Ovary (tissue), 9 donors: ENCODE results near the gene HYDIN. TPM values are rescaled to one million over a fixed set of nuclear protein-coding genes. Genes with fewer than 3 reads are reported as not detected.

ENCODE experiments used
- DNase-seq, 5 donors: peaks; one replicate each; pipeline ENCODE4 v3.0.0-alpha.2; 2019 to 2020
- H3K27ac ChIP-seq, 2 donors: fragments of 200-600 bp; one replicate each; pipeline versions ENCODE4 v1.5.1 to v1.8.0; 2019 to 2022
- H3K27me3 ChIP-seq: fragments of 200-600 bp; one replicate; pipeline ENCODE4 v1.8.0; 2022
- H3K36me3 ChIP-seq: fragments of 200-600 bp; sonication (generic); one replicate; pipeline ENCODE4 v1.5.1; 2019
- H3K4me1 ChIP-seq: one replicate; pipeline ENCODE4 v1.8.1; 2013; ENCODE audit warnings: mild to moderate bottlenecking, moderate library complexity; ENCODE audit not compliant: insufficient read depth
- H3K4me3 ChIP-seq: fragments of 200-600 bp; sonication (generic); one replicate; pipeline ENCODE4 v1.5.1; 2017
- H3K9me3 ChIP-seq, 2 donors: fragments of 200-600 bp in 1 of 2; sonication (generic) in 1 of 2; one replicate each; pipeline versions ENCODE4 v1.5.1 to v1.8.1; 2013 to 2019; ENCODE audit warnings: mild to moderate bottlenecking in 1 of 2, moderate library complexity in 1 of 2
- EP300 ChIP-seq: sonication (generic); formaldehyde crosslinking; IDR thresholded peaks from one replicate; pipeline ENCODE4 v1.6.1; 2017; ENCODE audit warnings: antibody characterized with exemption
- POLR2A ChIP-seq: fragments of 450-650 bp; IDR thresholded peaks from one replicate; pipeline ENCODE4 v1.6.1; 2017; ENCODE audit warnings: antibody characterized with exemption, mild to moderate bottlenecking, moderate library complexity
- WGBS, 3 donors: extraction: QIAGEN DNeasy Blood & Tissue Kit in 1 of 3; methylation state at CpG; one replicate each; pipeline versions ENCODE4 v1.1.5 to v1.1.7; 2013 to 2017; 5-methylcytosine and 5-hydroxymethylcytosine counted together
- intact Hi-C, 4 donors: fragments of 100-400 bp; cut with DNase I; formaldehyde crosslinking; loops; one replicate each; pipeline versions ENCODE4 v1.11.0 to v1.15.1; 2022 to 2023
- polyA plus RNA-seq, 2 donors: library from polyadenylated mRNA; stranded (reverse); fragments of 200-250 nt in 1 of 2; fragments of 350-450 nt in 1 of 2; fragmentation: Illumina TruSeq in 1 of 2; extraction: RNeasy Lipid Tissue Mini Kit (QIAGEN cat#74804) in 1 of 2; gene quantifications; one replicate each; pipeline ENCODE4 v1.2.3, GENCODE V29; 2013 to 2014
- total RNA-seq, 7 donors: library from RNA; depleted of rRNA in 2 of 7; stranded (reverse); fragments of >200 nt in 2 of 7; fragmentation: NEBNext Ultra II Directional in 3 of 7; extraction: Animal tissue kit (Norgen Biotek cat#: 25700) in 3 of 7; gene quantifications; one replicate each; pipeline versions ENCODE4 v1.1.0 to v1.2.4, GENCODE V29; 2016 to 2023
- TF ChIP-seq, protein P1 (sequence below), 3 donors: fragments of 450-650 bp in 2 of 3; fragments of 200-600 bp in 1 of 3; IDR thresholded peaks; one replicate each; pipeline versions ENCODE4 v1.5.1 to v1.8.0; 2016 to 2022; ENCODE audit warnings: antibody characterized with exemption in 3 of 3, mild to moderate bottlenecking in 1 of 3
- donor health status: DM: no; HTN: no; CAD: no; lungs with moderate emphysema.
- donor health status: DM: no; HTN: no; CAD: no.
- donor health status: Bipolar disorder and iron deficiency.
- donor health status: DM: yes; HTN: yes; CAD: no.
- donor health status: DM: no; HTN: no; CAD: no.
- donor health status: DM: yes; HTN: yes; CAD: no.

The HYDIN gene
- total and polyA plus RNA-seq, 9 donors: 0.39 to 59.4 (median 4.4) TPM

DNA sequence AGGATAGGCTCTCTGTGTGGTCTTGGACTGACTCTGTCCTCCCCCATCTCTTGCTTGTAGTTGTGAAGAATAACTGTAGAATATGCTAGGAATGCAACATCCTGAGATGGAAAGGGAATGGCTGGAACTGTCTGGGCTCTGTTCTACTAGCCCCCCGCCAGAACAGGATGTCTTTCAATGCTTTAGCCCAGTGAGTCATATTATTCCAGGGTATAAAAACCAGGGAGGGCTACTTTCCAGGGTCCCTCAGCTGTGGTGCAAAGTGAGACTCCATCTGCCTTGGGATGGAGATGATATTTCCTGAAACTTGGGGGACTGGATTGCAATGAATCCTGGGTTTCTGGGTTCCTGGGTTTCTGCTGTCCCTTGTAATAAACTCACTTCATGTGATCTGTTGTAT, 32.1 kb downstream of the HYDIN start:
- Histone ChIP-seq H3K4me3 (no peak overlapping the region), H3K4me1 (no peaks in the 10 kb centered on the region), H3K36me3 (no peaks in the 10 kb centered on the region), H3K27me3 (no peaks in the 10 kb centered on the region), H3K9me3 (no peaks in the 10 kb centered on the region), H3K27ac (no peak overlapping the region)
- WGBS, 3 donors: 59 to 72% (median 61%) methylated on average over 1 of the region's 1 CpG
- TF ChIP-seq POLR2A: no peak
- no peak for TF ChIP-seq EP300
- TF ChIP-seq, protein P1, sequence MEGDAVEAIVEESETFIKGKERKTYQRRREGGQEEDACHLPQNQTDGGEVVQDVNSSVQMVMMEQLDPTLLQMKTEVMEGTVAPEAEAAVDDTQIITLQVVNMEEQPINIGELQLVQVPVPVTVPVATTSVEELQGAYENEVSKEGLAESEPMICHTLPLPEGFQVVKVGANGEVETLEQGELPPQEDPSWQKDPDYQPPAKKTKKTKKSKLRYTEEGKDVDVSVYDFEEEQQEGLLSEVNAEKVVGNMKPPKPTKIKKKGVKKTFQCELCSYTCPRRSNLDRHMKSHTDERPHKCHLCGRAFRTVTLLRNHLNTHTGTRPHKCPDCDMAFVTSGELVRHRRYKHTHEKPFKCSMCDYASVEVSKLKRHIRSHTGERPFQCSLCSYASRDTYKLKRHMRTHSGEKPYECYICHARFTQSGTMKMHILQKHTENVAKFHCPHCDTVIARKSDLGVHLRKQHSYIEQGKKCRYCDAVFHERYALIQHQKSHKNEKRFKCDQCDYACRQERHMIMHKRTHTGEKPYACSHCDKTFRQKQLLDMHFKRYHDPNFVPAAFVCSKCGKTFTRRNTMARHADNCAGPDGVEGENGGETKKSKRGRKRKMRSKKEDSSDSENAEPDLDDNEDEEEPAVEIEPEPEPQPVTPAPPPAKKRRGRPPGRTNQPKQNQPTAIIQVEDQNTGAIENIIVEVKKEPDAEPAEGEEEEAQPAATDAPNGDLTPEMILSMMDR (IDR thresholded peaks at IDR 0.05): no peak
- DNase-seq: no peak
- intact Hi-C loops: no loop called here

GRCh38 chr16:71192387-71192786, 38.1 kb downstream of the HYDIN start:
- intact Hi-C loops: no loop called here
- H3K4me1 ChIP-seq: no peaks in the 10 kb centered on the region
- WGBS, 3 donors: 67 to 81% (median 74%) methylated on average over 5 of the region's 5 CpGs
- H3K27ac ChIP-seq: no peak overlapping the region
- H3K9me3 ChIP-seq: no peaks in the 10 kb centered on the region
- H3K4me3 ChIP-seq: no peak overlapping the region
- no peaks in the 10 kb centered on the region for H3K27me3 ChIP-seq
- no peaks in the 10 kb centered on the region for H3K36me3 ChIP-seq
- DNase-seq: no peak
- TF ChIP-seq POLR2A: no peak
- no peak for TF ChIP-seq EP300
- TF ChIP-seq, protein P1 (IDR thresholded peaks at IDR 0.05): no peak

DNA sequence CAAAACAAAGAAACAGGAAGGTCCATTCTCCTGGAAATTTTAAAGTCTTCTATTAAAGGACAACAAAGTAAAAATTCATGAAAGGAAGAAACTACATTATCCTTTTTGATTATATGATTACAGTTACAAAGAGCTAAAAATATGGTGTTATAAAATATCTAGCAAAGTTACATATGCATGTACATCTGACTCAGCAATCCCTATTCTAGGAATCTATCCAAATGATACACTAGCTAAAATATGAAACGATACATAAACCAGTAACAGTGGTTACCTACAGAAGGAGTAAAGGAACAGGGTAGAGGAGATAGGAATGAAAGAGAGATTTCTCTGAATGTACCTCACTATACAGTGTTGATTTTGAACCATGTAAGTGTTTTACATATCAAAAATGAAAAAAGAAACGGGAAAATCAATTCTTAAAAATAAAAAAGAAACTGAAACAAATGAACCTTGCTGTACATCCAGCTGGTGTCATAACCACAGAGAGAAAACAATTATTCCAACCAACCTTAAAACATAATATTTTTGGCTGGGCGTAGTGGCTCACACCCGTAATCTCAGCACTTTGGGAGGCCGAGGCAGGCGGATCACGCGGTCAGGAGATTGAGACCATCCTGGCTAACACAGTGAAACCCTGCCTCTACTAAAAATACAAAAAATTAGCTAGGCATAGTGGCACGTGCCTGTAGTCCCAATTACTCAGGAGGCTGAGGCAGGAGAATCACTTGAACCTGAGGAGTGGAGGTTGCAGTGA, 41.4 kb downstream of the HYDIN start:
- intact Hi-C loops: no loop called here
- H3K9me3 ChIP-seq: no peaks in the 10 kb centered on the region
- no peak for DNase-seq
- no peaks in the 10 kb centered on the region for H3K4me1 ChIP-seq
- no peak overlapping the region for H3K4me3 ChIP-seq
- WGBS, 3 donors: 76 to 89% (median 86%) methylated on average over 9 of the region's 9 CpGs
- H3K27me3 ChIP-seq: no peaks in the 10 kb centered on the region
- H3K27ac ChIP-seq: no peak overlapping the region
- TF ChIP-seq, protein P1 (IDR thresholded peaks at IDR 0.05): no peak
- TF ChIP-seq EP300 (no peak), POLR2A (no peak)
- H3K36me3 ChIP-seq: no peaks in the 10 kb centered on the region

GRCh38 chr16:71185347-71185746, 45.2 kb downstream of the HYDIN start:
- H3K9me3 ChIP-seq: no peaks in the 10 kb centered on the region
- H3K4me3 ChIP-seq: no peak overlapping the region
- H3K4me1 ChIP-seq: no peaks in the 10 kb centered on the region
- WGBS, 3 donors: 39 to 50% (median 44%) methylated on average over 1 of the region's 1 CpG
- H3K27me3 ChIP-seq: no peaks in the 10 kb centered on the region
- TF ChIP-seq POLR2A: no peak
- TF ChIP-seq, protein P1 (IDR thresholded peaks at IDR 0.05): no peak
- TF ChIP-seq EP300: no peak
- no peak overlapping the region for H3K27ac ChIP-seq
- H3K36me3 ChIP-seq: no peaks in the 10 kb centered on the region
- intact Hi-C loops: no loop called here
- DNase-seq: no peak
